GM19025 (cell line): ENCODE data around the gene ODAD4.
"Not testable (repeated sequence)": the region's sequence is repeated elsewhere in the genome, so short reads cannot be mapped to it uniquely, and the experiment has no call there.

Source experiments
- ATAC-seq: cut with Tn5 transposase; IDR thresholded peaks from one replicate; pipeline ENCODE4 v1.9.1; 2021; ENCODE audit warnings: mild to moderate bottlenecking, low read depth, moderate library complexity; ENCODE audit not compliant: unreplicated experiment

The ODAD4 gene

DNA sequence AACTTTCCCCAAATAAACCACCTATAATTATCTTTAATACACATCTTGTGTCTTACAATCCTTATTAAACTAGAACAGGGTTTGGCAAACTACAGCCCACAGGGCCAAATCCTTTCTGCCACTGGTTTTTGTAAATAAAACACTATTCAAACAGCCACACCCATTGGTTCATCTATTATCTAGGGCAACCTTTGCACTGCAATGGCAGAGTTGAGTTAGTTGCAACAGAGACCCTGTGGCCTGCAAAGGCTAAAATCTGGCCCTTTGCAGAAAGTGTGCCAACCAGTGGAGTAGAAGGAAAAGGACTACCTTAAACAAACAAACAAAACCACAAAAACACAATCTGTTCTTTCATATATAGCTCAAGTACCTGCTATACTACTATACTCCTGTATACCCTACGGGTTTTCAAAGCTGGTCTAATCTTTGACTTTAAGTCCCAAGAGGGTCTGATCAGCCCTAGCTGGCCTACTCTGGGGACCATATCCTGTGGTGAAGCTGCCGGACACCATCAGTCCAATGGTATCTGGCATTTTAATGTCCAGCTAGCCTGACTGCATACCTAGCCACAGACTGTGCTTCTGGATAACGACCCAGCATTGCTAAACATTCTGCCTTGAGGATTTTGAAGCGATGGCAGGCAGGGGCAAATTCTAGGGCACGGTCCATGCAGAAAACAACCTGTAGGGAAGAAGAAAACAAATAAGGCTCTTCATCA, 59.4 kb downstream of the ODAD4 start:
- ATAC-seq: no peak

- no peak for ATAC-seq
Observed at GRCh38 chr17:41992576-41992975, 62.2 kb downstream of the ODAD4 start.

GRCh38 chr17:41996855-41997164, 66.4 kb downstream of the ODAD4 start:
- no peak for ATAC-seq

DNA sequence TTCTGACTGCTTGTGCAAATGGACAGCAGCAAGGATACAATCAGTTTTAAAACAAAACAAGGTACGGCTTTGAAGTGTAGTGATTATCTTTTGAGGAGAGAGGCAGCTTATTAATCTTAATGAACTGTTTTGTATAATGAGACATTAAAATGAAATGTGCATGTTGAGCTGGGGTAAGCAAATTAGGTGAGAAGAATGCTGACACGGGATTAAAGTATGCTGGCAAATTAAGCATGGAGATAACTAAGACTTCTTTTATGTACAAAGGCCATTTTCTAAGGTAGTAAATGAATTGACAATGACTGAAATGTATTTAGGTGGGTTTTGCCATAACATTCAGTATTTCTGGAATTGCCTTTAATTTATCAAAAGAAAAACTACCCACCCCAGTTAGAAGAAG, 68.1 kb downstream of the ODAD4 start:
- ATAC-seq: no peak

GRCh38 chr17:42000413-42001133, 70.2 kb downstream of the ODAD4 start:
- ATAC-seq: no peak

DNA sequence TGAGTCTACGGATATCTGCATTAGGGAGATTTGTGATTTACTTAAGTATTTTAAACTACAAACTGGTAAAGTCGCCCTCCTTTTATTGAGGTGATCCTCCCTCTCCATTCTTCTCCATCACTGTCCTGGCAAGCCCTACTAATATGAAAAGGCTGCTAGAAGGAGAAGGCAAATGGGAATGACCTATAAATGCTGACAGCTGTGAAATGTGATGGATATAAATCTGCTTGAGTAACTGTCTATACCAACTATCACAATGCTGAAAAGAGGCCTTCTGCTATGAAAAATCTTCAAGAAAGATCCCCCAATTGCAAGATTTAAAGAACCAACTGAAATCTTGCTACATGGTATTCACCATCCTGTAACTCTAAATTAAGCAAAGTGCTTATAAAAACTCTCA, 71.3 kb downstream of the ODAD4 start:
- ATAC-seq: no peak

DNA sequence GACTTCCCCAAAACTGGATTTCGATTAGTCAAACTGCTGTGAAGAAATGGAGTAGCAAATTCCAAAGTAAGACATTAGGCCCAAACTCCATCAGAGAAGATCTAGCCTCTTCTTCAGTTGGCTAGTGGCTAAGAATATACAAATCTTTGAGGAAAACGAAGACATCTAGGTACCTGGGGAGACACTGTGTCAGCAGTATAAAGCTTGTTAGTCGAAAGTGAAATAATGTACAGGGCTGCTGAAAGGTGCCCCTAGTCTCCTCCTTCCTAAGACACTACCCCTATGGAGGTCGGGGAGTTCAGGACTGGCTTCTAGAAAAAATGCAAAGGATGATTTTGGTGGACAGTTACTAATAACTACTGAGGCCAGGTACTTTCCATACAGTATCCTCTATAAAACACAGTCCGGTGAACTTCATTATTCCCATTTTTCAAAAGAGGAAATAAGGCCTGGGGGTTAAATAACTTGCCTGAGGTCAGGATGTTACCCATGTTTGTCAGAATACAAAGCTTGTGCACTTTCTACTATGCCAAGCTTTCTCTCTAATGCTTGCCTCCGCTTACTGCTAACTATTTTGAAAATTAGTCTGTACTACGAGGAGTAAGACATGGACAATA, 71.9 kb downstream of the ODAD4 start:
- no peak for ATAC-seq

DNA sequence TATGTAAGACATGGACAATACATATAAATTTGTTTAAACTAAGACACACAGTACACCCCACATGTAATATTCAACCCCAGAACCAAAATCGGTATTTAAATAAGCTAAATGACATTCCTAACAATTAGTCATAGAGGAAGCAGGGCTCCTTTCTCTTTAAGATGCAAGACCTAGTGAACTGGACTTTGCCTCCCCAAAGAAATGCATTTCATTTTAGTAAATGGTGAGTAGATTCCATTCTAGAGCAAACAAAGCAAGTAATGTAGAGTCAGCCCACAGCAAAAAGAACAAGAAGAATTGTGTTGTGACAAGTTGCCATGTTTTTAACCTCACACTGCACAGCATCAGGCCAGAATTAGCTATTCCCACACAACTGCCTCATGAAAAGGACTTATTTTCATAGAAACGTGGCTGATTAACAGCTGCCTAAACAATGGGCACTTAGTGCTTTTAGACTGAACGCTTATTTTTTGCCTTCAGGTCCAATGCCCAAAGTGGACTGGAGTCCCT, 72.4 kb downstream of the ODAD4 start:
- no peak for ATAC-seq

DNA sequence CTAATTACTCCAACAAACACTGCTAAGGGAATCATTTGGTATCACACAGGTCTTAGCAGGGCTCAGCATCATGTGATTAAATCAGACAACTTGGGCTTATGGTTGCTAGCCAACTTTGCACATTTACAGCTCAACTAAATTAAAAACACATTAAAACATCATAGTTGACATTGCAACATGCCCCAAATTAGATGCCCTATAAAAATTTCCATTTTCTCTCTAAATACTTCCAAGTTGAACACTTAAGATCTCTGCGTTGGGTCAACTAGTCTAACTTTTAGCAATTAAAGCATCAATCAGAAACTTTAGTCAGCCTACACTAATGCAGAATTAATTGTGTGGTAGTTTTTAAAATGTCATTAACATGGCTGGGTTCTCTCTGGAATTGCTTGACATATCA, 74.7 kb downstream of the ODAD4 start:
- no peak for ATAC-seq

GRCh38 chr17:42009170-42009569, 78.8 kb downstream of the ODAD4 start:
- ATAC-seq: no peak

GRCh38 chr17:42010266-42010680, 79.9 kb downstream of the ODAD4 start:
- not testable (repeated sequence) for ATAC-seq

- ATAC-seq: no peak
Observed at GRCh38 chr17:42010898-42011516, 80.6 kb downstream of the ODAD4 start.

DNA sequence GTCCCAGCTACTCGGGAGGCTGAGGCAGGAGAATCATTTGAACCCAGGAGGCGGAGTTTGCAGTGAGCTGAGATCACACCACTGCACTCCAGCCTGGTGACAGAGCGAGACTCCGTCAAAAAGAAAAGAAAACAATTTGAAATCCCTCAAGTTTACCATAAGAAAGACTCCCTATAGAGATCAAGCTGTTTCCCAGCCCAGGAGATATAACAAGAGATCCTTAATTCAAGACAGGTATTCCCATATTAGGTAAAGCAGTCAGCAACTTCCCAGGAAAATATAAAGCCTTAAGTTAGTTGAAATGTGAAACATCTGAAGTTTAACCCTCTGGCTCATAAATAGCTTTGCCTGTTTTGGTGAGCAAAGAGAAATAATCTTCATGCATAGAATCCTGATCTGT, 81.9 kb downstream of the ODAD4 start:
- not testable (repeated sequence) for ATAC-seq

- not testable (repeated sequence) for ATAC-seq
Observed at GRCh38 chr17:42013740-42014139, 83.3 kb downstream of the ODAD4 start.
